Hepatocyte (in vitro differentiated cells): ENCODE results near the gene EXOC8.

Experiments used
- EZH2 ChIP-seq: fragments of 200-600 bp; sonication (generic); IDR thresholded peaks from 2 replicates; pipeline ENCODE4 v1.6.1; 2016; ENCODE audit warnings: antibody characterized with exemption, mild to moderate bottlenecking, borderline replicate concordance
- TF ChIP-seq, protein P1 (sequence below): fragments of 200-600 bp; sonication (generic); IDR thresholded peaks from 2 replicates; pipeline ENCODE4 v1.5.1; 2016; ENCODE audit warnings: antibody characterized with exemption, mild to moderate bottlenecking; ENCODE audit not compliant: poor library complexity

DNA sequence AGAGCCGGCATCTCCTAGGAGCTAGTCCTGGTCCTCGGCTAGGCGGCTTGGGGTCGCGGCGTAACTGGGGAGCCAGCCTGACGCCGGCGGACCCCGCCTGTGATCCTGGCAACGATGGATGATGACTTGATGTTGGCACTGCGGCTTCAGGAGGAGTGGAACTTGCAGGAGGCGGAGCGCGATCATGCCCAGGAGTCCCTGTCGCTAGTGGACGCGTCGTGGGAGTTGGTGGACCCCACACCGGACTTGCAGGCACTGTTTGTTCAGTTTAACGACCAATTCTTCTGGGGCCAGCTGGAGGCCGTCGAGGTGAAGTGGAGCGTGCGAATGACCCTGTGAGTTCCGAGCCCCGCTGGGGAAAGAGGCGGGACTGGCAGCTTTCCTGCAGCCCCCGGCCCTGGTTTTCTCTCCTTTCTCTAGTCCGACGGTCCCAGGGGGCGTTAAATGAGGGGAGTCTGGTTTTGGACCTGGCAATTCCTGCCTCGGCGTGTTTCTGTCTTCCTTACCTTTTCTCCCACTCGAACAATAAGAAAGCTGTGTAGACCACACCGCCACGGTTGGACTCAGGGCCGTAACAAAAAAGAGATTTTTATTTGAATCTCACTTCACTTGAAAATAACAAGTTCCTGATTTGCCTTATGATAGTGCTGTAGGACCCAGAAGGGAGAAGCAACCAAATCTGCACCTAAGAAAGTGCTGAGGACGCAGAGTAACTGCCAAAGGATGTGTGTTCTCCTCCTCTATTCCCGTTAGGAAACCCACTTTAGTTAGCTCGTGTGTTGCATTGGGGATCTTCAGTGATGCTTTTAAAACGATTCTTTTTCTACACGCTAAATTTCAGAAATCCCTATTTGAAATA, 847 bp upstream of the EXOC8 start, which contains the start of gene SPRTN:
- TF ChIP-seq, protein P1, sequence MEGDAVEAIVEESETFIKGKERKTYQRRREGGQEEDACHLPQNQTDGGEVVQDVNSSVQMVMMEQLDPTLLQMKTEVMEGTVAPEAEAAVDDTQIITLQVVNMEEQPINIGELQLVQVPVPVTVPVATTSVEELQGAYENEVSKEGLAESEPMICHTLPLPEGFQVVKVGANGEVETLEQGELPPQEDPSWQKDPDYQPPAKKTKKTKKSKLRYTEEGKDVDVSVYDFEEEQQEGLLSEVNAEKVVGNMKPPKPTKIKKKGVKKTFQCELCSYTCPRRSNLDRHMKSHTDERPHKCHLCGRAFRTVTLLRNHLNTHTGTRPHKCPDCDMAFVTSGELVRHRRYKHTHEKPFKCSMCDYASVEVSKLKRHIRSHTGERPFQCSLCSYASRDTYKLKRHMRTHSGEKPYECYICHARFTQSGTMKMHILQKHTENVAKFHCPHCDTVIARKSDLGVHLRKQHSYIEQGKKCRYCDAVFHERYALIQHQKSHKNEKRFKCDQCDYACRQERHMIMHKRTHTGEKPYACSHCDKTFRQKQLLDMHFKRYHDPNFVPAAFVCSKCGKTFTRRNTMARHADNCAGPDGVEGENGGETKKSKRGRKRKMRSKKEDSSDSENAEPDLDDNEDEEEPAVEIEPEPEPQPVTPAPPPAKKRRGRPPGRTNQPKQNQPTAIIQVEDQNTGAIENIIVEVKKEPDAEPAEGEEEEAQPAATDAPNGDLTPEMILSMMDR: no peak
- no peak for TF ChIP-seq EZH2
